SH-SY5Y (cell line): ENCODE data around the gene MPI.

Source experiments
- GATA2 ChIP-seq: IDR thresholded peaks from 2 replicates; pipeline ENCODE4 v1.6.1; 2011; ENCODE audit warnings: mild to moderate bottlenecking, low read depth, low read length
- GATA3 ChIP-seq: IDR thresholded peaks from 2 replicates; pipeline ENCODE4 v1.6.1; 2011; ENCODE audit warnings: low read depth, mild to moderate bottlenecking, low read length, moderate library complexity

DNA sequence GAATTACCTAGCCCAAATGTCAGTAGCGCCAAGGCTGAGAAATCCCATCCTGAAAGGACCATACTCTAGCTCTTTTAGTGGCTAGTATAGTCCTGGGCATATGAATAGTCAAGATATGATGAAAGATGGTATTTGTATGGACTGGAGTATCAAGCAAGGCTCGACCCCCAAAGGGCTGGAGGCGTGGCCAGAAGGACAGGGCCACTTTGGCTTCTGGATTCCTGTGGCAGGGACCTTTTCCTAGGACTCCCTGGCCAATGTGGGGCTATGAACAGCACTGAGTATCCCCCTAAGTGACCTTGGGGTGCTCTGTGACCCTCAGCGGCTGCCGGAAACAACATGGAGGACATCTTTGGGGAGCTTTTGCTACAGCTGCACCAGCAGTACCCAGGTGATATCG, 6.0 kb downstream of the MPI start:
- TF ChIP-seq GATA2 (no peak), GATA3 (no peak)
